Cardiac muscle cell (in vitro differentiated cells and primary cell): ENCODE results near the gene IL1RAPL1. TPM values are rescaled to one million over a fixed set of nuclear protein-coding genes. Genes with fewer than 3 reads are reported as not detected.

ENCODE experiments used
- DNase-seq, 2 donors: peaks; one replicate each; pipeline versions ENCODE4 v3.0.0 to v3.0.0-alpha.2; 2010 to 2017; ENCODE audit warnings: low read depth in 1 of 2, low spot score in 1 of 2
- H3K27ac ChIP-seq: fragments of 200-600 bp; sonication (generic); 2 replicates; pipeline ENCODE4 v1.5.1; 2016
- H3K27me3 ChIP-seq: fragments of 200-600 bp; sonication (generic); 2 replicates; pipeline ENCODE4 v1.6.0; 2016; ENCODE audit warnings: control low read depth
- H3K36me3 ChIP-seq: fragments of 200-600 bp; sonication (generic); 2 replicates; pipeline ENCODE4 v1.5.1; 2016; ENCODE audit warnings: control low read depth
- H3K4me1 ChIP-seq: fragments of 200-600 bp; sonication (generic); 2 replicates; pipeline ENCODE4 v1.8.1; 2017; ENCODE audit warnings: low read depth, mild to moderate bottlenecking, mixed run types
- H3K4me3 ChIP-seq: fragments of 200-600 bp; sonication (generic); 2 replicates; pipeline ENCODE4 v1.5.1; 2016; ENCODE audit warnings: mild to moderate bottlenecking
- H3K9me3 ChIP-seq: fragments of 200-600 bp; sonication (generic); 2 replicates; pipeline ENCODE4 v1.5.1; 2017; ENCODE audit warnings: low read depth, mild to moderate bottlenecking, control low read depth
- polyA plus RNA-seq: library from polyadenylated mRNA; unstranded; fragments of >200 nt; fragmentation: Nextera tagmentation; extraction: Ambion mirVana; gene quantifications from 2 replicates; pipeline ENCODE4 v1.2.1, GENCODE V29; 2016
- total RNA-seq: library from RNA; depleted of rRNA; stranded (reverse); fragments of >200 nt; gene quantifications from 2 replicates; pipeline ENCODE4 v1.2.3, GENCODE V29; 2016
- TF ChIP-seq, protein P1 (sequence below): IDR thresholded peaks from 2 replicates; pipeline ENCODE4 v1.5.1; 2012; ENCODE audit warnings: low read depth, mild to moderate bottlenecking, low read length

IL1RAPL1 gene
- total and polyA plus RNA-seq, 2 experiments from 2014 or later = 3.2 to 4.2 TPM

DNA sequence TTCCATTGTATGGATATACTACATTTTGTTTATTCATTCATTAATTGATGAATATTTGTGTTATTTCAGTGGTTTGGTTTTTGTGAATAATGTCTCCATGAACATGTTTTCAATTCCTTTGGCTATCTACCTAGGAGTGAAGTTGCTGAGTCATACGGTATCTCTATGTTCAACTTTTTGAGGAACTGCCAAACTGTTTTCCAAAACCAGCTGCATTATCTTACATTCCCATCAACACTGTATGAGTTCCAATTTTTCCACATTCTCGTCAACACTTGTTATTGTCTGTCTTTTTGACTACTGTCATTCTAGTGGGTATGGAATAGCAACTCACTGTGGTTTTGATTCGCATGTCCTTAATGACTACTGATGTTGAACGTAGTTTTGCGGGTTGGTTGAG, 1239.5 kb downstream of the IL1RAPL1 start:
- no peak overlapping the region for H3K27ac ChIP-seq
- no peak for DNase-seq
- no peak overlapping the region for H3K4me3 ChIP-seq
- no peaks in the 10 kb centered on the region for H3K36me3 ChIP-seq
- H3K4me1 ChIP-seq = no peaks in the 10 kb centered on the region
- no peaks in the 10 kb centered on the region for H3K27me3 ChIP-seq
- no peaks in the 10 kb centered on the region for H3K9me3 ChIP-seq
- TF ChIP-seq, protein P1, sequence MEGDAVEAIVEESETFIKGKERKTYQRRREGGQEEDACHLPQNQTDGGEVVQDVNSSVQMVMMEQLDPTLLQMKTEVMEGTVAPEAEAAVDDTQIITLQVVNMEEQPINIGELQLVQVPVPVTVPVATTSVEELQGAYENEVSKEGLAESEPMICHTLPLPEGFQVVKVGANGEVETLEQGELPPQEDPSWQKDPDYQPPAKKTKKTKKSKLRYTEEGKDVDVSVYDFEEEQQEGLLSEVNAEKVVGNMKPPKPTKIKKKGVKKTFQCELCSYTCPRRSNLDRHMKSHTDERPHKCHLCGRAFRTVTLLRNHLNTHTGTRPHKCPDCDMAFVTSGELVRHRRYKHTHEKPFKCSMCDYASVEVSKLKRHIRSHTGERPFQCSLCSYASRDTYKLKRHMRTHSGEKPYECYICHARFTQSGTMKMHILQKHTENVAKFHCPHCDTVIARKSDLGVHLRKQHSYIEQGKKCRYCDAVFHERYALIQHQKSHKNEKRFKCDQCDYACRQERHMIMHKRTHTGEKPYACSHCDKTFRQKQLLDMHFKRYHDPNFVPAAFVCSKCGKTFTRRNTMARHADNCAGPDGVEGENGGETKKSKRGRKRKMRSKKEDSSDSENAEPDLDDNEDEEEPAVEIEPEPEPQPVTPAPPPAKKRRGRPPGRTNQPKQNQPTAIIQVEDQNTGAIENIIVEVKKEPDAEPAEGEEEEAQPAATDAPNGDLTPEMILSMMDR = no peak

DNA sequence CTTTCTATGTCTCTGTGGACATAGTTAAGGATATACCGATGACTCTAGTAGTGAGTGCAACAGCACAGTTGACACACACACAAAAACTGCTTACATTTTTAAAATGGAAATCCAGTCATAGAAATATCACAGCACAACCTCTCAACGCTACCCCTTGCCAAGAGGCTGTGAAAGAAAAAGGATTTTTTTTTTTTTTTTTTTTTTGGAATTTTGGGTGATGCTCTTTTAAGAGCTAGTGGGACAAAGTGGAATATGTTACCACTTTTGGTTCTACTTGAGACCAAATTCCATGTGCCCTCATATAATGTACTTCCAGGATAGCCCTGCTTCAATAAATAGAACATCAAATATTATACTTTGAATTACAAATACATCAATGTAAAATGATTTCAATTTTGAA, 1247.1 kb downstream of the IL1RAPL1 start:
- Histone ChIP-seq H3K4me3 (no peak overlapping the region), H3K36me3 (no peaks in the 10 kb centered on the region), H3K4me1 (no peaks in the 10 kb centered on the region), H3K9me3 (no peaks in the 10 kb centered on the region), H3K27ac (no peak overlapping the region), H3K27me3 (no peaks in the 10 kb centered on the region)
- no peak for DNase-seq
- TF ChIP-seq, protein P1 = no peak

DNA sequence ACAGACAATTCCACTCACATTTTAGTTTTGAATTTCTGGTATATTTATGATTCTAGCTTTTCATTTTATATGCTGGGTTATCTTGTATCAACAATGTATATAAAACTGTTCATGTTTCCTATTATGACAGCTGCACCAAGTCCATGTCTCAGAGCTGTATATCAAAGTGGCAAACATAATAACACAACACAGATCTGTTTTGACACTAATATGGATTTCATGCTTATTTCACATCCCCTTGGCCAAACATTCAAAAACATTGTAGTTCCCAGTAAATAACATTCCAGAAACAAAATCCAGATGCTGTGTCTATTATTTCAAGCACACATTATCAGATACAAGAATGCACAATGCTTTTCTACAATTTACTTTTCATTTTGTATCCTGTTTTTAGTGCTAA, 1247.5 kb downstream of the IL1RAPL1 start:
- no peak overlapping the region for H3K27ac ChIP-seq
- no peaks in the 10 kb centered on the region for H3K36me3 ChIP-seq
- no peaks in the 10 kb centered on the region for H3K4me1 ChIP-seq
- TF ChIP-seq, protein P1 = no peak
- no peaks in the 10 kb centered on the region for H3K27me3 ChIP-seq
- no peak for DNase-seq
- no peak overlapping the region for H3K4me3 ChIP-seq
- H3K9me3 ChIP-seq = no peaks in the 10 kb centered on the region

DNA sequence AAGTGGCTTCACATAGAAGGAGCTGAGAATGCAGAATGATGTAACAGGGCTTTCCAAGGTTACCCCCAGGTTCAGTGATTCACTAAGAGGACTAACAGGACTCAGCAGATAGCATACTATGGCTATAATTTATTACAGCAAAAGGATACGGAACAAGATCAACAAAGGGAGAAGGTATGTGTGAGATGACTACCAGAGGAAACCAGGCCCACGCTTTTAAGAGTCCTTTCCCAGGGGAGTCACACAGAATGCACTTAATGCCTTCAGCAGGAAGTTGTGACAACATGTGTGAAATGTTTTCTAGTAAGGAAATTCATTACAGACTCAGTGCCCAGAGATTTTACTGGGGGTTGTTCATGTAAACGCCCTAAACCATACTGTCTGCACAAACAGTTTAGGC, 1254.5 kb downstream of the IL1RAPL1 start:
- H3K27ac ChIP-seq = peak overlapping the region; percentile 60
- no peaks in the 10 kb centered on the region for H3K9me3 ChIP-seq
- H3K36me3 ChIP-seq = no peaks in the 10 kb centered on the region
- no peaks in the 10 kb centered on the region for H3K4me1 ChIP-seq
- H3K27me3 ChIP-seq = no peaks in the 10 kb centered on the region
- DNase-seq = peak in 1 of 2 donors; percentile 15
- no peak overlapping the region for H3K4me3 ChIP-seq
- TF ChIP-seq, protein P1 = no peak

DNA sequence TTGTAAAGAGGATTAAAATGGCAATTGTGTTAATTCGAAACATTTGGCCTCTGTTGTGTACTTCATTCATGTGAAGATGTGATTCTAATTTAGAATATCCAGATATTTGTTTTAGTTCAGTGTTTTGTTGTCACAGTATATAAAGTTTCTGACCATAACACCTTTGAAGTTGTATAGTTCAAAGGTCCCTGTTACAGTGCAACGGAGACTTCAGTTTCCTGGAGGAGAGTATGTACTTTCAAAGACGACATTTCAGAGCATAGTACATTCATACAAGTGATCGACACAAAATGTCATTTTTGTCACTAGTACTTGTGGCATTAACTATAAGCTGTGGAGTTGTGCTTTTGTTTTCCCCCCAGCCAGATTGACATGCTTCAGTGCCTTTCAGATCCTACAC, 1255.3 kb downstream of the IL1RAPL1 start:
- TF ChIP-seq, protein P1 = no peak
- Histone ChIP-seq H3K9me3 (no peaks in the 10 kb centered on the region), H3K27ac (peak overlapping the region; percentile 60), H3K4me1 (no peaks in the 10 kb centered on the region), H3K27me3 (no peaks in the 10 kb centered on the region), H3K36me3 (no peaks in the 10 kb centered on the region), H3K4me3 (no peak overlapping the region)
- no peak for DNase-seq
